ENCODE measurements around the gene OR8D4. TPM values are rescaled to one million over a fixed set of nuclear protein-coding genes. Genes with fewer than 3 reads are reported as not detected.

The OR8D4 gene
- total RNA-seq, 4 donors from 2014 or later = 0.07 TPM; not detected in 3

- Histone ChIP-seq H3K27me3 (no peaks in the 10 kb centered on the region), H3K9me3 (no peaks in the 10 kb centered on the region), H3K27ac (no peak within 1 kb of the TSS), H3K4me3 (no peak within 1 kb of the TSS), H3K4me1 (no peaks in the 10 kb centered on the region), H3K36me3 (no peaks in the 10 kb centered on the region)
- no peak for TF ChIP-seq CTCF (IDR thresholded peaks at IDR 0.05)
- no peak for TF ChIP-seq POLR2A (IDR thresholded peaks at IDR 0.05)
- intact Hi-C loops (cut with DNase I; ENCODE audit: low total_unique reads) = no loop called here
- DNase-seq = no peak
Measured at GRCh38 chr11:123943738-123944137, 41.8 kb downstream of the OR8D4 start, which contains the start of gene OR6T1. TSS of gene OR6T1 (minus strand) at chr11:123943838. CDS start at chr11:123943838, 0 bp downstream.

GRCh38 chr11:123945132-123945531 is 43.2 kb downstream of the OR8D4 start:
- no peak for DNase-seq
- intact Hi-C loops (cut with DNase I; ENCODE audit: low total_unique reads) = no loop called here
- H3K27me3 ChIP-seq = no peaks in the 10 kb centered on the region

GRCh38 chr11:123956752-123957151 is 54.8 kb downstream of the OR8D4 start:
- TF ChIP-seq POLR2A (IDR thresholded peaks at IDR 0.05) = no peak
- intact Hi-C loops (cut with DNase I; ENCODE audit: low total_unique reads) = no loop called here
- Histone ChIP-seq H3K27ac (no peak overlapping the region), H3K4me1 (no peaks in the 10 kb centered on the region), H3K4me3 (no peak overlapping the region), H3K9me3 (no peaks in the 10 kb centered on the region), H3K36me3 (no peaks in the 10 kb centered on the region), H3K27me3 (no peaks in the 10 kb centered on the region)
- no peak for DNase-seq

More at GRCh38 chr11:123945132-123945531, 43.2 kb downstream of the OR8D4 start:
- Histone ChIP-seq H3K36me3 (no peaks in the 10 kb centered on the region), H3K9me3 (no peaks in the 10 kb centered on the region), H3K4me1 (no peaks in the 10 kb centered on the region), H3K27ac (no peak overlapping the region), H3K4me3 (no peak overlapping the region)
- TF ChIP-seq CTCF (IDR thresholded peaks at IDR 0.05) = no peak
- TF ChIP-seq POLR2A (IDR thresholded peaks at IDR 0.05) = no peak

Other genes starting within 250 kb of the OR8D4 start
- 1 to 10 TPM in 3 of 4 donors, under 1 TPM in 1; 0.51 to 2.8 (median 2.0) TPM for gene SCN3B, start 247.5 kb upstream of the OR8D4 start, total RNA-seq
- gene ZNF202, start 160.5 kb upstream of the OR8D4 start, total RNA-seq = 10 to 100 TPM in 2 of 4 donors, 1 to 10 TPM in 1, under 1 TPM in 1; 0.77 to 23.3 (median 12.7) TPM
- gene OR6X1, start 147.6 kb upstream of the OR8D4 start, total RNA-seq = not detected
- gene OR6M1, start 95.8 kb upstream of the OR8D4 start, total RNA-seq = not detected
- not detected for gene TMEM225, start 16.5 kb upstream of the OR8D4 start, total RNA-seq
- gene OR4D5, start 37.5 kb downstream of the OR8D4 start, total RNA-seq = not detected
- not detected for gene OR6T1, start 41.7 kb downstream of the OR8D4 start, total RNA-seq
- not detected for gene OR10S1, start 75.6 kb downstream of the OR8D4 start, total RNA-seq
- not detected for gene OR10G6, start 93.0 kb downstream of the OR8D4 start, total RNA-seq
- under 1 TPM in 1 of 4 donors, not detected in 3; 0.28 TPM for gene OR10G4, start 110.8 kb downstream of the OR8D4 start, total RNA-seq
- under 1 TPM in 1 of 4 donors, not detected in 3; 0.83 TPM for gene OR10G9, start 120.8 kb downstream of the OR8D4 start, total RNA-seq
- not detected for gene OR10G8, start 124.6 kb downstream of the OR8D4 start, total RNA-seq
- not detected for gene OR10G7, start 139.2 kb downstream of the OR8D4 start, total RNA-seq
- 10 to 100 TPM; 10.9 to 31.0 (median 15.0) TPM for gene VWA5A, start 213.3 kb downstream of the OR8D4 start, total RNA-seq

Data from uterus (tissue), 4 donors.